HEK293 (cell line): ENCODE measurements around the gene ANKRD13A.
"Not testable (repeated sequence)": the region's sequence is repeated elsewhere in the genome, so short reads cannot be mapped to it uniquely, and the experiment has no call there.

Experiments used
- CTCF ChIA-PET: fragments of 350-600 bp; formaldehyde crosslinking; extraction: SDS; loops from one replicate; lab custom pipeline; 2021; ENCODE audit warnings: antibody characterized with exemption; lab: Yijun Ruan, JAX
- POLR2A ChIA-PET: fragments of 300-600 bp; formaldehyde crosslinking; extraction: SDS; loops from one replicate; lab custom pipeline; 2020; ENCODE audit warnings: antibody characterized with exemption, inconsistent platforms; lab: Yijun Ruan, JAX
- H3K27ac ChIP-seq: fragments of 200-500 bp; sonication (Bioruptor generic); 2 replicates; pipeline ENCODE4 v1.5.1; 2014; ENCODE audit warnings: low read depth, low read length, control low read depth, inconsistent platforms; ENCODE audit errors: extremely low read depth
- H3K36me3 ChIP-seq, 2 experiments: fragments of 200-500 bp in 1 of 2; sonication (Bioruptor generic) in 1 of 2; 1 replicate in 1 of 2; 2 replicates in 1 of 2; pipeline ENCODE4 v1.5.1; 2014 to 2017; ENCODE audit warnings: inconsistent platforms in 2 of 2, low read length in 2 of 2; ENCODE audit not compliant: control insufficient read depth in 2 of 2, insufficient read depth in 1 of 2
- H3K4me1 ChIP-seq: fragments of 200-500 bp; sonication (Bioruptor generic); 2 replicates; pipeline ENCODE4 v1.5.1; 2014; ENCODE audit warnings: mild to moderate bottlenecking, low read length, inconsistent platforms; ENCODE audit not compliant: control insufficient read depth, insufficient read depth
- H3K4me3 ChIP-seq: 2 replicates; pipeline ENCODE4 v1.5.1; 2011; ENCODE audit warnings: low read depth, mild to moderate bottlenecking, control low read depth, low read length, moderate library complexity
- H3K9me3 ChIP-seq: fragments of 200-500 bp; sonication (Bioruptor generic); 2 replicates; pipeline ENCODE4 v1.5.1; 2014; ENCODE audit warnings: low read depth, low read length, inconsistent platforms; ENCODE audit not compliant: control insufficient read depth, insufficient read depth
- BCL11A ChIP-seq: fragments of 450-650 bp; formaldehyde crosslinking; IDR thresholded peaks from 2 replicates; pipeline ENCODE4 v1.5.1; 2016; ENCODE audit warnings: low read depth, missing biosample characterization, missing genetic modification characterization
- BCL11B ChIP-seq: fragments of 450-650 bp; formaldehyde crosslinking; IDR thresholded peaks from 2 replicates; pipeline ENCODE4 v1.5.1; 2016; ENCODE audit warnings: low read depth, missing biosample characterization, missing genetic modification characterization
- GLI2 ChIP-seq: fragments of 450-650 bp; formaldehyde crosslinking; IDR thresholded peaks from 2 replicates; pipeline ENCODE4; 2017; ENCODE audit warnings: missing biosample characterization, missing genetic modification characterization, low read depth, borderline replicate concordance
- HOXA7 ChIP-seq: sonication (generic); formaldehyde crosslinking; IDR thresholded peaks from 2 replicates; pipeline ENCODE4 v1.8.1; 2022; ENCODE audit warnings: missing genetic modification reagents, borderline replicate concordance
- HOXC10 ChIP-seq: sonication (generic); formaldehyde crosslinking; IDR thresholded peaks from 2 replicates; pipeline ENCODE4 v1.8.1; 2023; ENCODE audit warnings: mild to moderate bottlenecking, missing genetic modification reagents
- KLF8 ChIP-seq: fragments of 450-650 bp; formaldehyde crosslinking; IDR thresholded peaks from 2 replicates; pipeline ENCODE4 v1.5.1; 2016; ENCODE audit warnings: missing biosample characterization, missing genetic modification characterization
- YY1 ChIP-seq: fragments of 450-650 bp; formaldehyde crosslinking; IDR thresholded peaks from 2 replicates; pipeline ENCODE4 v1.5.1; 2018; ENCODE audit warnings: missing biosample characterization, missing genetic modification characterization
- ZBTB44 ChIP-seq: fragments of 450-650 bp; IDR thresholded peaks from 2 replicates; pipeline ENCODE4 v1.5.1; 2018; ENCODE audit warnings: missing biosample characterization, mild to moderate bottlenecking, missing genetic modification characterization
- ZFP41 ChIP-seq: fragments of 450-650 bp; formaldehyde crosslinking; IDR thresholded peaks from 2 replicates; pipeline ENCODE4 v1.5.1; 2016; ENCODE audit warnings: missing biosample characterization, missing genetic modification characterization, borderline replicate concordance
- ZNF112 ChIP-seq: fragments of 450-650 bp; formaldehyde crosslinking; IDR thresholded peaks from 2 replicates; pipeline ENCODE4 v1.5.0; 2017; ENCODE audit warnings: missing biosample characterization, missing genetic modification characterization
- ZNF133 ChIP-seq: fragments of 450-650 bp; formaldehyde crosslinking; IDR thresholded peaks from 2 replicates; pipeline ENCODE4 v1.5.1; 2016; ENCODE audit warnings: missing biosample characterization, missing genetic modification characterization
- ZNF311 ChIP-seq: fragments of 450-650 bp; formaldehyde crosslinking; IDR thresholded peaks from 2 replicates; pipeline ENCODE4 v1.5.1; 2017; ENCODE audit warnings: missing biosample characterization, missing genetic modification characterization, borderline replicate concordance
- ZNF335 ChIP-seq: fragments of 450-650 bp; formaldehyde crosslinking; conservative IDR thresholded peaks from 2 replicates; pipeline ENCODE4 v1.5.1; 2016; ENCODE audit warnings: missing biosample characterization, missing genetic modification characterization
- ZNF394 ChIP-seq: fragments of 450-650 bp; formaldehyde crosslinking; IDR thresholded peaks from 2 replicates; pipeline ENCODE4 v1.5.1; 2016; ENCODE audit warnings: missing biosample characterization, missing genetic modification characterization, mild to moderate bottlenecking, moderate library complexity, borderline replicate concordance
- ZNF473 ChIP-seq: fragments of 450-650 bp; formaldehyde crosslinking; IDR thresholded peaks from 2 replicates; pipeline ENCODE4 v1.5.1; 2017; ENCODE audit warnings: missing biosample characterization, missing genetic modification characterization
- ZNF510 ChIP-seq: fragments of 450-650 bp; formaldehyde crosslinking; IDR thresholded peaks from 2 replicates; pipeline ENCODE4 v1.5.1; 2018; ENCODE audit warnings: mild to moderate bottlenecking, missing genetic modification characterization, missing biosample characterization; ENCODE audit not compliant: insufficient replicate concordance
- ZNF513 ChIP-seq: fragments of 450-650 bp; IDR thresholded peaks from 2 replicates; pipeline ENCODE4 v1.5.1; 2018; ENCODE audit warnings: missing biosample characterization, missing genetic modification characterization
- ZNF558 ChIP-seq: fragments of 450-650 bp; formaldehyde crosslinking; IDR thresholded peaks from 2 replicates; pipeline ENCODE4 v1.5.1; 2016; ENCODE audit warnings: missing biosample characterization, missing genetic modification characterization
- ZNF596 ChIP-seq: fragments of 450-650 bp; IDR thresholded peaks from 2 replicates; pipeline ENCODE4 v1.5.0; 2018; ENCODE audit warnings: missing biosample characterization, mild to moderate bottlenecking, missing genetic modification characterization, moderate library complexity
- ZNF701 ChIP-seq: fragments of 450-650 bp; formaldehyde crosslinking; IDR thresholded peaks from 2 replicates; pipeline ENCODE4 v1.5.1; 2016; ENCODE audit warnings: missing biosample characterization, missing genetic modification characterization
- ZNF768 ChIP-seq: fragments of 450-650 bp; formaldehyde crosslinking; IDR thresholded peaks from 2 replicates; pipeline ENCODE4 v1.5.1; 2018; ENCODE audit warnings: missing biosample characterization, mild to moderate bottlenecking, missing genetic modification characterization
- ZNF776 ChIP-seq: fragments of 450-650 bp; formaldehyde crosslinking; IDR thresholded peaks from 2 replicates; pipeline ENCODE4 v1.5.0; 2017; ENCODE audit warnings: missing biosample characterization, missing genetic modification characterization, borderline replicate concordance
- ZNF785 ChIP-seq: fragments of 450-650 bp; formaldehyde crosslinking; IDR thresholded peaks from 2 replicates; pipeline ENCODE4 v1.5.1; 2016; ENCODE audit warnings: missing biosample characterization, missing genetic modification characterization

ANKRD13A gene

DNA sequence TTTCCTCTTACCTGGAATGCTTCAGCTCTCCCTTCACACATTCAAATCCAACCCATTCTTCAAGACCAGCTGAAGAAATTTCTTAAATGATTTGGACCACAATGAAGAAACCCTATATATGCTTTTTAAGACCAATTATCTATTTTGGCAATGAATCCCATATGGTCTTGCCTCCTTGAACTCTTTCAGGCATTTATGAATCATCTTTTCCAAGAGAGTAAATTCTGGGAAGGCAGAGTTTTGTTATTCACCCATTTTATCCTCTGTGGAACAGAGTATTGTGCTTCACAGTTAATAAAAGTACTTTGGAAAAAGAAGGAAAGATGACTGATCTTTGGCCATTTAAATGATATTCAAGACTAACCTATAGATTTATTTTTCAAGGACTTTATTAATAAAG is 17.0 kb upstream of the ANKRD13A start:
- no peak overlapping the region for H3K27ac ChIP-seq
- POLR2A ChIA-PET = no interaction called here

DNA sequence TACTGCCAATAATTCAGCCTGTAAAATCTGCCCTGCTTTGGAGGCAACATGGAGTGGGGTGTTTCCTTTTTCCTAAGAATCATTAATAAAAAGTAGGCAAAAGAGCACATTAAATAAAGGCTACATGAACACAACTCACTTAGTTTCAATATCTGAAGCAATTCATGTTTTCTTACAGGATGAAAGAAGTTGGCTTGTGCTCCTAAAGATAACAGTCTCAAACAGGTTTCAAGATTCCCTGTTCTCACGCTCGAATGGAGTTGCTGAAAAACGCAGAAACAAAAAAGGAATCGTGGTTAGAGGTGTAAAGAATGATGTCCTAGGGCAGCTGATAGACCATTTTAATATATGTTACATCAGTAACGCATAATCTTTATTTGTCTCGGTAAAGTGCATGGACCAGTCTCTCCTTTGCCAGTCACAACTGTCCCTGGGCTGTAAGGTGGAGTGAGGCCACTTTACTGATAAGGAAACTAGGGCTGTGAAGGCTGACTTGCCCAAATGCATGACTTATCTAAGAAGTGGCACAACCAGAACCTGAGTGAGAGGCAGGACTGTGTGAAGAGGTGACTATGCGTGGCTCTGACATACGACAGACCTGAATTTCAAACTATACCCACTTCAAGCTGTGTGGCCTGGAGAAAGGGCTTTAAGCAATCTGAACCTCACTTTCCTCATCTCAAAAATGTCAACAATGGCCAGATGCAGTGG is 15.6 kb upstream of the ANKRD13A start:
- POLR2A ChIA-PET = no interaction called here
- CTCF ChIA-PET = no interaction called here
- TF ChIP-seq ZNF785 (no peak), ZFP41 (tag by site-specific recombination) (no peak), BCL11B (tag by site-specific recombination) (no peak)
- H3K27ac ChIP-seq = no peak overlapping the region
- no peaks in the 10 kb centered on the region for H3K4me1 ChIP-seq
- peaks cover 77 to 85% of the 10 kb centered on the region in 2 experiments for H3K36me3 ChIP-seq
- H3K9me3 ChIP-seq = no peaks in the 10 kb centered on the region
- H3K4me3 ChIP-seq = no peak overlapping the region

More for the DNA sequence above, 17.0 kb upstream of the ANKRD13A start:
- Histone ChIP-seq H3K9me3 (no peaks in the 10 kb centered on the region), H3K4me1 (no peaks in the 10 kb centered on the region), H3K36me3 (peaks cover 83 to 84% of the 10 kb centered on the region in 2 experiments), H3K4me3 (no peak overlapping the region)
- CTCF ChIA-PET = no interaction called here
- TF ChIP-seq ZNF513 (tag by site-specific recombination) (no peak), HOXC10 (CRISPR knock-in tag) (no peak), ZNF596 (tag by site-specific recombination) (no peak), ZBTB44 (tag by site-specific recombination) (no peak), HOXA7 (CRISPR knock-in tag) (no peak), ZNF394 (tag by site-specific recombination) (no peak), GLI2 (no peak), ZNF510 (no peak), ZNF701 (tag by site-specific recombination) (no peak), YY1 (tag by site-specific recombination) (no peak), BCL11A (tag by site-specific recombination) (no peak), ZNF558 (tag by site-specific recombination) (no peak)

GRCh38 chr12:109986236-109986635 is 13.0 kb upstream of the ANKRD13A start:
- H3K27ac ChIP-seq, H3K4me1 ChIP-seq, H3K9me3 ChIP-seq, H3K4me3 ChIP-seq, POLR2A ChIA-PET: not testable (repeated sequence)
- CTCF ChIA-PET = interaction anchor here (1.0 kb wide), 1 partner anchor 58 kb away, joined by 4 read pairs; no protein-coding TSS in a partner anchor
- H3K36me3 ChIP-seq = peaks cover 57 to 86% of the 10 kb centered on the region in 2 experiments

DNA sequence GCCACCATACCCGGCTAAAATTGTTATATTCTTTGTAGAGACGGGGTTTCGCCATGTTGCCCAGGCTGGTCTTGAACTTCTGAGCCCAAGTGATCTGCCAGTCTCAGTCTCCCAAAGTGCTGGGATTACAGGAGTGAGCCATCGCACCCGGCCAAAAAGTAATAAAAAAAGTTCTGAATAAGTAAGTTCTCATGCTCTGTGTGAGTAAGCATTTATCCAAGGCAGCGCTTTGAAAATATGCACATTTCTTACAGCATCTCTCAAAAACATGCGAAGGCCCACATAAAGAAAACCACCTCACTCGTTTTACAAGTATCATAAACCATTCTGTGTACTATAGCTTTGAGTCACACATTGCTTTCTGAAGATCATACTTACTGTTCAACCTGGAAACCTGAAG is 11.6 kb upstream of the ANKRD13A start:
- peaks cover 46 to 79% of the 10 kb centered on the region in 2 experiments for H3K36me3 ChIP-seq
- no peak overlapping the region for H3K27ac ChIP-seq
- H3K9me3 ChIP-seq = no peaks in the 10 kb centered on the region
- CTCF ChIA-PET = interaction anchor here (0.6 to 0.7 kb wide), 2 partner anchors 134 to 730 kb away, joined by 3 read pairs; no protein-coding TSS in a partner anchor
- POLR2A ChIA-PET = no interaction called here
- no peaks in the 10 kb centered on the region for H3K4me1 ChIP-seq
- no peak overlapping the region for H3K4me3 ChIP-seq
- TF ChIP-seq ZNF133 (tag by site-specific recombination) (no peak), GLI2 (no peak), ZNF335 (tag by site-specific recombination) (no peak), ZNF112 (no peak), ZNF596 (tag by site-specific recombination) (no peak), ZNF768 (no peak), KLF8 (tag by site-specific recombination) (no peak), ZNF473 (tag by site-specific recombination) (no peak), ZNF311 (tag by site-specific recombination) (no peak), ZNF776 (tag by site-specific recombination) (no peak)
